ENCODE measurements around the gene STXBP2. TPM values are rescaled to one million over a fixed set of nuclear protein-coding genes. Genes with fewer than 3 reads are reported as not detected.

STXBP2 gene
- total RNA-seq, 4 donors from 2014 or later, result 20.2 to 62.7 (median 27.0) TPM

DNA sequence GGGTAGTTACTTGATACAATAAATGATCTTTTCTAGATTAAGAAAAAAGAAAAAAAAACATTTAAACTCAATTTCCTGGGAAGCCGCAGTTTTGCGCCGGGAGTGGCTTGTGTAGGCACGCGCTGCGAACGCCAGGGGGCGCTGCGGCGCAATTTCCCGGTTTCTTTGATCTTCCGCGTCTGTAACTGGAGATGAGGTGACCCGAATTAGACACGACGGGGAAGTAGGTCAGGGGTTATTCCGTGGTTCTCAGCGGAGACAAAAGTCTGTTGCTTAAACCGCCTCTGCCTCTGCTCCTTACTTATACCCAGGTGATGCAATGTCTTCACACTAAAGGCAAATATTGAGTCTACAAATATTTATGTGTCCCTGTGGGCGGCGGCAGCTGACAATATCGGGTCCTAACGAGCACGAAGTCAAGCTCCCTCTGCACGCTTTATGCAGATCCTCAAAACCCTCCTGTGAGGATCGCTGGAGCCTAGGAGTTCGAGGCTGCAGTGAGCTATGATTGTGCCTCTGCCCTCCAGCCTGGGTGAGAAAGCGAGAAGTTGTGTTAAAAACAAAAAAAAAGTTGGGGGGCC, 15.2 kb downstream of the STXBP2 start:
- TF ChIP-seq, protein P1, sequence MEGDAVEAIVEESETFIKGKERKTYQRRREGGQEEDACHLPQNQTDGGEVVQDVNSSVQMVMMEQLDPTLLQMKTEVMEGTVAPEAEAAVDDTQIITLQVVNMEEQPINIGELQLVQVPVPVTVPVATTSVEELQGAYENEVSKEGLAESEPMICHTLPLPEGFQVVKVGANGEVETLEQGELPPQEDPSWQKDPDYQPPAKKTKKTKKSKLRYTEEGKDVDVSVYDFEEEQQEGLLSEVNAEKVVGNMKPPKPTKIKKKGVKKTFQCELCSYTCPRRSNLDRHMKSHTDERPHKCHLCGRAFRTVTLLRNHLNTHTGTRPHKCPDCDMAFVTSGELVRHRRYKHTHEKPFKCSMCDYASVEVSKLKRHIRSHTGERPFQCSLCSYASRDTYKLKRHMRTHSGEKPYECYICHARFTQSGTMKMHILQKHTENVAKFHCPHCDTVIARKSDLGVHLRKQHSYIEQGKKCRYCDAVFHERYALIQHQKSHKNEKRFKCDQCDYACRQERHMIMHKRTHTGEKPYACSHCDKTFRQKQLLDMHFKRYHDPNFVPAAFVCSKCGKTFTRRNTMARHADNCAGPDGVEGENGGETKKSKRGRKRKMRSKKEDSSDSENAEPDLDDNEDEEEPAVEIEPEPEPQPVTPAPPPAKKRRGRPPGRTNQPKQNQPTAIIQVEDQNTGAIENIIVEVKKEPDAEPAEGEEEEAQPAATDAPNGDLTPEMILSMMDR (IDR thresholded peaks at IDR 0.05; ENCODE audit: low read depth), result no peak

DNA sequence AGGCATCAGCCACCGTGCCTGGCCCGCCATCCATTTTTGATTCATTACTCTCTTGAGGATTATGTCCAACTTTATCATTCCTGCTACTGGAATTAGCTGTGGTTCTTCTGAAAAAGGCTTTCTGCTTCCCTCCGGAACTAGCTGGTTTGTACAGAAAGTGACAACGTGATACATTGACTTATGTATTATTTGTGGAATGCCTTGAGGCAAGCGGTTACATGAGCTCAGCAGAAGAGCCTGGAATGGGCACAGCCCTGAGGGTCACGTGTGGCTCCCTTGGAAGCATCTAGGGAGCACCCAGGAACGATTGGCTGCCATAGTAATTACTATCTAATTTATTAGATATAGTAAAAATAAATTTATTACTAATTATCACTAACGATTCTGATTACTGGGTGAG, 17.5 kb downstream of the STXBP2 start:
- TF ChIP-seq, protein P1 (IDR thresholded peaks at IDR 0.05; ENCODE audit: low read depth), result no peak

DNA sequence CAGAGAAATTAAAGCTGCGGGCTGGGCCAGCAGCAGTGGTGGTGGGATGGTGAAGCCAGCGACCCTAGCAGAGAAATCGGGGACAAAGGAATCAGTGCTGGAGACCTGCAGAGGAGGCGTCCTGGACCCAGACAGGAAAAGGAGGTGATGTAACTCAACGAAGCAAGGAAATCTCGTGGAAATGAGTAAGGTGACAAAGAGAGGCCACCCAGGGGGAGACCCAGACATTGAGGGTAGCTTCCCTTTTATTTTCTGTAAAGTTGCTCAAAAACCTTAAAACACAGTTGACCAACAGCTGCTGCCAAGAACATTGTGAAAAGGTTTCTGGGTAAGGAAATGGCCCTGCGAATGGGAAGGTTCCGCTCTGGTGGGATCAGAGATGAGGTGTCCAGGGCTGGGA, 18.7 kb downstream of the STXBP2 start:
- TF ChIP-seq, protein P1 (IDR thresholded peaks at IDR 0.05; ENCODE audit: low read depth), result no peak

DNA sequence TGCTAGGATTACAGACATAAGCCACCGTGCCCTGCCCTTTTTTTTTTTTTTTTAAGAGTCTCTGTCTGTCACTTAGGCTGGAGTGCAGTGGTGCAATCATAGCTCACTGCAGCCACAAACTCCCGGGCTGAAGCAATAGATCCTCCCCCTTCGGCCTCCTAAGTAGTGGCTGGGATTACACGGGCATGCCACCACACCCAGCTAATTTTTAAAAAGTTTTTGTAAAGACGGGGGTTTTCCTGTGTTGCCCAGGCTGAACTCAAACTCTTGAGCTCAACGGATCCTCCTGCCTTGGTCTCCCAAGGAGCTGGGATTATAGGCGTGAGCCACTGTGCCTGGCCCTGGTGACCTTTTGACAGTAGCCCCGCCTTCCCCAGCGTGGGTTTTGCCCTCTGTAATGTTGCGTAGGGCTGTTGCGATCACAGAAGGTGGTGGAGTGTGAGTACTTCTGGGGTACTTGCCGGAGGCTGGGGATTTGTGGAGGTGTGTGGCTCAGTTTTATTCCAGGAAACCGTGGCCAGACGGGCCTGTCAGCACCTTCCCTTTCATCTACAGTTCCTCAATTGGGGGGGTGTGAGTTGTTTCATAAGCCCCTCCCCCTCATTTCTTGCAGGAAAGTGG, 20.3 kb downstream of the STXBP2 start:
- TF ChIP-seq, protein P1 (IDR thresholded peaks at IDR 0.05; ENCODE audit: low read depth), result no peak

DNA sequence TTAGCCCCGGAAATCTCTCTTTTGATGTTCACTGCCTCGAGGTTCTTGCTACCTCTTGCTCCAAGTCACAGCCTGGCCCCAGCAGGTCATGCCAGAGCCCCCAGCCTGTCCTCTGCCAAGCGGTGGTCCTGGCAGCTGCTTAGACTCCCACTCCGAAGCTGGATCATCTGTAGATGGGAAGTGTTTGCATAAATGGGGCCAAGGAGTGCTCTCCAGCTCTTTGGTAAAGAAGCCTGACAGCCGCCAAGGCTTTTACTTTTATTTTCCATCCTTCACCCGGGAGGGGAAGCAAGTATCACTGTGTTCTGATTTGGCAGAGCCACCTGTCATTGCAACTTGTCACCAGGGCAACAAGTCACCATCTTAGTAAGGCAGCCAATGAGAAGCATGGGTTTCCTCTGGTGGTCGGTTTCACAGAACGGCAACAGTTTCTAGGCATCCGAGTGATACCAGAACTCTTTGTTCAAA, 21.3 kb downstream of the STXBP2 start:
- TF ChIP-seq, protein P1 (IDR thresholded peaks at IDR 0.05; ENCODE audit: low read depth), result no peak

DNA sequence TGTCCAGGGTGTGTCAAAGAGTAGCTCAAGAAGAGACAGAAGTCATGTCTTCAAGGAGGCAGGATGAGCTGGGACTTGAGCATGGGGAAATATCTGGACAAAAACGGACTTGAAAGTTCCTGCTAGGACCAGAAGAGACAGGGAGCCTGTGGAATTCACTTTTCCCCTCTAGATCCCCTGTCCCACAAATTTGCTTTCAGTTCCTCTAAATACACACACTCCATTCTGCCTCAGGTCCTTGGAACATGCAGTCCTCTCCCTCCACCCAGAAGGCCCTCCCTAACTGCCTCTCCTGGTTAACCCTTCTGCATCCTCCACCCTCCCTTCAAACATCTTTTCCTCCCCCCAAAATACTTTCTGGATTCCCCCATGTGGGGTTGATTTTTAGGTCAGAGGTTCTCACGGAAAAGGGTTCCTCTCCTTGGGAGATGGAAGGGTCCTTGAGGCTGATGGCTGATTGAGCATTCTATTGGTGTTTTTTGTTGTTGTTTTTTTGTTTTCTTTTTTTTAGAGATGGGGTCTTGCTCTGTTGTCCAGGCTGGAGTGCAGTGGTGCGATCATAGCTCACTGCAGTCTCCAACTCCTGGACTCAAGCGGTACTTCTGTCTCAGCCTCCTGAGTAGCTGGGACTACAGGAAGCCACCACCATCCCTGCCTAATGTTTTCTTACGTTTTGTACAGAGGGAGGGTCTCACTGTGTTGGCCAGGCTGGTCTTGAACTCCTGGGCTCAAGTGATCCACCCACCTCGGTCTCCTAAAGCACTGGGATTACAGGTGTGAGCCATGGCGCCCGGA, 25.0 kb downstream of the STXBP2 start:
- TF ChIP-seq, protein P1 (IDR thresholded peaks at IDR 0.05; ENCODE audit: low read depth), result no peak

DNA sequence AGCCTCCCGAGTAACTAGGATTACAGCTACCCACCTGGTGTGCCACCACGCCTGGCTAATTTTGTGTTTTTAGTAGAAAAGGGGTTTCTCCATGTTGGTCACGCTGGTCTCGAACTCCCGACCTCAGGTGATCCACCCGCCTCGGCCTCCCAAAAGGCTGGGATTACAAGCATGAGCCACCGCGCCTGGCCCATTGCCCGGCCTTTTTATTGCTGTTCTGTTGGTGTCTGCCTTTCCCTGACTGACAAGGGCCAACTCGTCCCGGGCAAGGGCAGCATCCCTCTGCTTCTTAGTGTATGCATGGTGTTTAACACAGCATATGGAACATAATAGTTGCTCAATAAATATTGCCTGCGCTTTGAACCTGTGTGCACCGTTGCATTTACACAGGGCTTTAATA, 25.7 kb downstream of the STXBP2 start:
- TF ChIP-seq, protein P1 (IDR thresholded peaks at IDR 0.05; ENCODE audit: low read depth), result no peak
